ENCODE data around the gene NR1D1. TPM values are rescaled to one million over a fixed set of nuclear protein-coding genes. Genes with fewer than 3 reads are reported as not detected.

The NR1D1 gene
- total RNA-seq, 1 experiment from 2014 or later, result 7.5 TPM

GRCh38 chr17:40090237-40091119 lies 9.9 kb downstream of the NR1D1 start:
- no TSS peak for BruUV-seq (replicated peaks)
- H3K9me3 Mint-ChIP-seq (ENCODE audit: unreplicated experiment), result no peaks in the 10 kb centered on the region
- no peak for TF ChIP-seq CTCF (IDR thresholded peaks at IDR 0.05; ENCODE audit: unreplicated experiment)
- H3K27me3 Mint-ChIP-seq (ENCODE audit: insufficient read depth, unreplicated experiment), result no peaks in the 10 kb centered on the region
- ChIA-PET POLR2A (interaction anchor here (0.9 to 1.4 kb wide), 3 partner anchors 8 to 27 kb away, joined by 3 to 8 read pairs (median 6); partner anchors contain the start of gene THRA), CTCF (interaction anchor here (0.6 to 3.0 kb wide), 6 partner anchors 8 to 128 kb away, joined by 3 to 14 read pairs (median 4); partner anchors contain the start of gene GSDMA)
- H3K27ac Mint-ChIP-seq (ENCODE audit: low read depth, unreplicated experiment), result no peak overlapping the region
- no peaks in the 10 kb centered on the region for H3K4me1 Mint-ChIP-seq (ENCODE audit: insufficient read depth, unreplicated experiment)
- intact Hi-C loops (cut with micrococcal nuclease), result no loop called here
- DNase-seq (ENCODE audit: unreplicated experiment), result no peak
- no peak overlapping the region for H3K4me3 Mint-ChIP-seq (ENCODE audit: unreplicated experiment)
- peaks cover 49% of the 10 kb centered on the region for H3K36me3 Mint-ChIP-seq (ENCODE audit: insufficient read depth, unreplicated experiment)

DNA sequence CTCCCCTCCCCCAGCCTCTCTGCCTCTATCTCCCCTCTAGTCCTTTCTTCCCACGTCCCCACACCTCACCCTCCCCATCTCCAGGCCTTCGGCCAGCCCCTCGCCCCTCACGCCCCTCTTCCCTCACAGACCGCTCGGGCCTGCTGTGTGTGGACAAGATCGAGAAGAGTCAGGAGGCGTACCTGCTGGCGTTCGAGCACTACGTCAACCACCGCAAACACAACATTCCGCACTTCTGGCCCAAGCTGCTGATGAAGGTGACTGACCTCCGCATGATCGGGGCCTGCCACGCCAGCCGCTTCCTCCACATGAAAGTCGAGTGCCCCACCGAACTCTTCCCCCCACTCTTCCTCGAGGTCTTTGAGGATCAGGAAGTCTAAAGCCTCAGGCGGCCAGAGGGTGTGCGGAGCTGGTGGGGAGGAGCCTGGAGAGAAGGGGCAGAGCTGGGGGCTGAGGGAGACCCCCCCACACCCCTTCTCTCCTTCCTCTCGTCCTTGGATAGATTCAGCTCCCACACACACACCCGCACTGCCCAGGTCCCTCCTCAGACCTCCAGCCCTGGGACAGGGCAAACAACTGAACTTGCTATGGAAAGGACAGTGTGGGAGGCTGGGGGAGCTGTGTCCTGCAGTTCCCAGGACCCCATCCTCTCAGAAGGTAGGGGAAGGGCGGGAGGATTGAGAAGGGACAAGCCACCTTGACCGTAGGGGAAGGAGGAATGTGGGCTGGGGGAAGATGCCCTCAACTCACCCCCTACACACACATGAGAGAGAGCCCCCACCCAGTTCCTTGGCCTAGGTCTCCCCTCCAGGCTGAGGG lies 11.1 kb downstream of the NR1D1 start:
- intact Hi-C loops (cut with micrococcal nuclease), result no loop called here
- peaks cover 49% of the 10 kb centered on the region for H3K36me3 Mint-ChIP-seq (ENCODE audit: insufficient read depth, unreplicated experiment)
- no peak for TF ChIP-seq CTCF (IDR thresholded peaks at IDR 0.05; ENCODE audit: unreplicated experiment)
- H3K27ac Mint-ChIP-seq (ENCODE audit: low read depth, unreplicated experiment), result no peak overlapping the region
- POLR2A ChIA-PET, result interaction anchor here (0.7 to 1.4 kb wide), 3 partner anchors 10 to 63 kb away, joined by 3 to 8 read pairs (median 3); no protein-coding TSS in a partner anchor
- H3K4me1 Mint-ChIP-seq (ENCODE audit: insufficient read depth, unreplicated experiment), result no peaks in the 10 kb centered on the region
- no peak overlapping the region for H3K4me3 Mint-ChIP-seq (ENCODE audit: unreplicated experiment)
- H3K9me3 Mint-ChIP-seq (ENCODE audit: unreplicated experiment), result no peaks in the 10 kb centered on the region
- BruUV-seq (replicated peaks), result no TSS peak
- CTCF ChIA-PET, result interaction anchor here (0.6 to 3.0 kb wide), 4 partner anchors 9 to 190 kb away, joined by 3 to 14 read pairs (median 4); no protein-coding TSS in a partner anchor
- DNase-seq (ENCODE audit: unreplicated experiment), result no peak
- no peaks in the 10 kb centered on the region for H3K27me3 Mint-ChIP-seq (ENCODE audit: insufficient read depth, unreplicated experiment)

- CTCF ChIA-PET, result interaction anchor here (0.6 to 3.0 kb wide), 2 partner anchors 13 to 38 kb away, joined by 5 to 14 read pairs; no protein-coding TSS in a partner anchor
- Mint-ChIP-seq H3K36me3 (ENCODE audit: insufficient read depth, unreplicated experiment) (peaks cover 48% of the 10 kb centered on the region), H3K27ac (ENCODE audit: low read depth, unreplicated experiment) (no peak overlapping the region), H3K4me3 (ENCODE audit: unreplicated experiment) (no peak overlapping the region), H3K9me3 (ENCODE audit: unreplicated experiment) (no peaks in the 10 kb centered on the region), H3K27me3 (ENCODE audit: insufficient read depth, unreplicated experiment) (no peaks in the 10 kb centered on the region), H3K4me1 (ENCODE audit: insufficient read depth, unreplicated experiment) (no peaks in the 10 kb centered on the region)
- no peak for DNase-seq (ENCODE audit: unreplicated experiment)
- no TSS peak for BruUV-seq (replicated peaks)
- no peak for TF ChIP-seq CTCF (IDR thresholded peaks at IDR 0.05; ENCODE audit: unreplicated experiment)
- POLR2A ChIA-PET, result interaction anchor here (0.6 kb wide), 1 partner anchor 478 kb away, joined by 3 read pairs; no protein-coding TSS in a partner anchor
- intact Hi-C loops (cut with micrococcal nuclease), result loop anchor here (2.0 kb wide), 1 partner anchor 25 kb away; the partner anchor contains the start of gene THRA
These were observed 12.3 kb downstream of the NR1D1 start for GRCh38 chr17:40087903-40088718.
